Stomach (tissue), 9 donors: ENCODE data around the gene SMPD1. TPM values are rescaled to one million over a fixed set of nuclear protein-coding genes. Genes with fewer than 3 reads are reported as not detected.
A peak's percentile ranks its signal among the peaks of the same experiment; 100 is the strongest.

ENCODE experiments used
- DNase-seq, 2 donors: peaks; one replicate each; pipeline versions ENCODE4 v3.0.0 to v3.0.0-alpha.2; 2013 to 2019
- H3K27ac ChIP-seq, 5 donors: fragments of 200-600 bp in 4 of 5; sonication (generic) in 4 of 5; one replicate each; pipeline ENCODE4 v1.5.1; 2013 to 2019; ENCODE audit warnings: mild to moderate bottlenecking in 1 of 5, moderate library complexity in 1 of 5
- H3K27me3 ChIP-seq, 3 donors: fragments of 200-600 bp; sonication (generic); one replicate each; pipeline ENCODE4 v1.5.1; 2017 to 2019; ENCODE audit warnings: mixed run types in 1 of 3
- H3K36me3 ChIP-seq, 4 donors: fragments of 200-600 bp; sonication (generic); 1 replicate in 3 of 4; 2 replicates in 1 of 4; pipeline ENCODE4 v1.5.1; 2016 to 2019
- H3K4me1 ChIP-seq, 4 donors: fragments of 200-600 bp; sonication (generic); one replicate each; pipeline ENCODE4 v1.5.1; 2016 to 2019
- H3K4me3 ChIP-seq, 4 donors: fragments of 200-600 bp; sonication (generic) in 3 of 4; one replicate each; pipeline ENCODE4 v1.5.1; 2016 to 2019; ENCODE audit warnings: mild to moderate bottlenecking in 1 of 4
- H3K9me3 ChIP-seq, 4 donors: fragments of 200-600 bp; sonication (generic); one replicate each; pipeline ENCODE4 v1.5.1; 2016 to 2019
- EP300 ChIP-seq: sonication (generic); formaldehyde crosslinking; IDR thresholded peaks from one replicate; pipeline ENCODE4 v1.6.1; 2017; ENCODE audit warnings: antibody characterized with exemption
- POLR2A ChIP-seq, 4 donors: fragments of 450-650 bp; IDR thresholded peaks; one replicate each; pipeline ENCODE4 v1.6.1; 2016; ENCODE audit warnings: antibody characterized with exemption in 4 of 4, control low read depth in 2 of 4, mild to moderate bottlenecking in 1 of 4, moderate library complexity in 1 of 4
- POLR2AphosphoS5 ChIP-seq, 3 donors: sonication (generic); formaldehyde crosslinking; IDR thresholded peaks; one replicate each; pipeline ENCODE4 v1.6.1; 2016; ENCODE audit warnings: antibody characterized with exemption in 3 of 3
- WGBS, 5 donors: extraction: QIAGEN DNeasy Blood & Tissue Kit in 3 of 5; methylation state at CpG; one replicate each; pipeline versions ENCODE4 v1.1.5 to v1.1.7; 2013 to 2018; 5-methylcytosine and 5-hydroxymethylcytosine counted together
- intact Hi-C: fragments of 100-400 bp; cut with DNase I; formaldehyde crosslinking; loops from one replicate; pipeline ENCODE4 v1.15.1; 2023; ENCODE audit warnings: low total_unique reads
- polyA plus RNA-seq, 3 donors: library from polyadenylated mRNA; stranded (reverse); fragments of 200-250 nt; gene quantifications; one replicate each; pipeline ENCODE4 v1.2.3, GENCODE V29; 2013
- total RNA-seq, 5 donors: library from RNA; depleted of rRNA; stranded (reverse); fragments of >200 nt; gene quantifications; one replicate each; pipeline versions ENCODE4 v1.1.0 to v1.2.3, GENCODE V29; 2014 to 2016
- TF ChIP-seq, protein P1 (sequence below), 7 experiments: fragments of 450-650 bp in 4 of 7; fragments of 200-600 bp in 3 of 7; sonication (generic) in 3 of 7; IDR thresholded peaks; one replicate each; pipeline ENCODE4 v1.5.1; 2016 to 2019; ENCODE audit warnings: antibody characterized with exemption in 7 of 7, control low read depth in 2 of 7, mild to moderate bottlenecking in 1 of 7
- donor health status: healthy with polysubstance abuse.
- donor health status: Bipolar disorder and iron deficiency.
- donor health status: healthy.

The SMPD1 gene
- total and polyA plus RNA-seq, 8 donors: 7.6 to 66.9 (median 18.5) TPM

DNA sequence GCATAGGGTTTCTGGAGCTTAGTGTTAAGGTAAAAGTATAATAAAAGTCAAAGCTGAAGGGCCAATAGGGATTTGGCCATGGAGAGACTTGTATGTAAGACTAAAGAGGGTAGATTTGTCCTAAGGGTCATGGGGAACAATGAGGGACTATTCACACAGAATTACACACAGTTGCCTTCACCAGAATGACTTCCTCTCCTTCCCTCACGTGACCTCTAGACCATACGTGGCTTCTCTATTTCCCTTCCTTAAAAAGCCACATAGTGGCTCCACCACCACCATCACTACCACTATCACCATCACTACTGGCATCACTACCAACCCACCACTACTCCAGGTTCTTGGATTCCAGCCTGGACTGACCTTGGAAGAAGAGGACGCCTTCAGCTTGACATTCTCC, 47.7 kb downstream of the SMPD1 start:
- 67 to 81% (median 77%) methylated on average over 3 of the region's 3 CpGs for WGBS, 5 donors
- Histone ChIP-seq H3K9me3 (no peaks in the 10 kb centered on the region), H3K4me3 (no peak overlapping the region), H3K4me1 (peaks cover 0 to 16% (median 6%) of the 10 kb centered on the region in 4 donors), H3K27ac (no peak overlapping the region), H3K27me3 (no peaks in the 10 kb centered on the region), H3K36me3 (no peaks in the 10 kb centered on the region)
- TF ChIP-seq POLR2AphosphoS5 (IDR thresholded peaks at IDR 0.05) (no peak), POLR2A (IDR thresholded peaks at IDR 0.05) (no peak), EP300 (no peak)
- TF ChIP-seq, protein P1, sequence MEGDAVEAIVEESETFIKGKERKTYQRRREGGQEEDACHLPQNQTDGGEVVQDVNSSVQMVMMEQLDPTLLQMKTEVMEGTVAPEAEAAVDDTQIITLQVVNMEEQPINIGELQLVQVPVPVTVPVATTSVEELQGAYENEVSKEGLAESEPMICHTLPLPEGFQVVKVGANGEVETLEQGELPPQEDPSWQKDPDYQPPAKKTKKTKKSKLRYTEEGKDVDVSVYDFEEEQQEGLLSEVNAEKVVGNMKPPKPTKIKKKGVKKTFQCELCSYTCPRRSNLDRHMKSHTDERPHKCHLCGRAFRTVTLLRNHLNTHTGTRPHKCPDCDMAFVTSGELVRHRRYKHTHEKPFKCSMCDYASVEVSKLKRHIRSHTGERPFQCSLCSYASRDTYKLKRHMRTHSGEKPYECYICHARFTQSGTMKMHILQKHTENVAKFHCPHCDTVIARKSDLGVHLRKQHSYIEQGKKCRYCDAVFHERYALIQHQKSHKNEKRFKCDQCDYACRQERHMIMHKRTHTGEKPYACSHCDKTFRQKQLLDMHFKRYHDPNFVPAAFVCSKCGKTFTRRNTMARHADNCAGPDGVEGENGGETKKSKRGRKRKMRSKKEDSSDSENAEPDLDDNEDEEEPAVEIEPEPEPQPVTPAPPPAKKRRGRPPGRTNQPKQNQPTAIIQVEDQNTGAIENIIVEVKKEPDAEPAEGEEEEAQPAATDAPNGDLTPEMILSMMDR (IDR thresholded peaks at IDR 0.05): no peak
- DNase-seq: peak in 1 of 2 donors; percentile 13
- intact Hi-C loops: no loop called here

- H3K27me3 ChIP-seq: no peaks in the 10 kb centered on the region
- 0 to 8% (median 5%) methylated on average over 1 of the region's 1 CpG for WGBS, 5 donors
- intact Hi-C loops: no loop called here
- H3K4me3 ChIP-seq: no peak overlapping the region
- H3K4me1 ChIP-seq: peaks cover 0 to 14% (median 6%) of the 10 kb centered on the region in 4 donors
- no peaks in the 10 kb centered on the region for H3K9me3 ChIP-seq
- H3K27ac ChIP-seq: no peak overlapping the region
- no peaks in the 10 kb centered on the region for H3K36me3 ChIP-seq
- TF ChIP-seq EP300 (no peak), POLR2AphosphoS5 (IDR thresholded peaks at IDR 0.05) (peak in 1 of 3 donors; percentile 66), POLR2A (IDR thresholded peaks at IDR 0.05) (no peak)
- TF ChIP-seq, protein P1 (IDR thresholded peaks at IDR 0.05): peak in 5 of 7 experiments; percentile 41 to 86 (median 63)
- DNase-seq: peak; percentile 68 to 85
These were observed 48.8 kb downstream of the SMPD1 start for GRCh38 chr11:6438979-6439571.

DNA sequence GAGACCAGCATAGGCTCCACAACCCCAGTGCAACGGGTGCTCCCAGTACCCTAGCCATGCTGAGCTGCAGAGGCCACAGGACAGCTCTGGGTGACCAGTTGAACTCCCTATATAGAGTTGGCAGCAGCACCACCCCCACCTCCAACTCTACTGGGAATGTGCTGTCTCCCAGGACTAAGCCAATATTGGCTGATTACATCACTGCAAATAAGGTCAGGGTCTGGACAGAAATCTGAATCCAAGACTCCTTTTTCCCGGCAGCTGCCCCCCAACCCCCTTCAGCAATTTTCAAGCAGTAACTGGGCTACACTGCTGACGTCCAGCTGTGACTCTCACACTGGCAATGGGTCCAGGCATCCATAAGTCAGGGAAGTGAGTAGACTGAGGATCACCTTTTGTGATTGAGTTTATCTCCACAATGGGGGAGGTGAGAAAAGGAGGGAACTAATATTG, 50.7 kb downstream of the SMPD1 start, which contains the start of gene HPX:
HPX (minus strand) TSS at position 82 of the 453 bp plus-strand sequence; CDS start at position 58, 24 bp downstream.
- no peak within 1 kb of the TSS for H3K4me3 ChIP-seq
- peaks cover 0 to 10% (median 3%) of the 10 kb centered on the region in 4 donors for H3K4me1 ChIP-seq
- 66 to 79% (median 67%) methylated on average over 3 of the region's 3 CpGs for WGBS, 5 donors
- no peaks in the 10 kb centered on the region for H3K36me3 ChIP-seq
- H3K27me3 ChIP-seq: no peaks in the 10 kb centered on the region
- intact Hi-C loops: loop anchor here (5.0 kb wide), 1 partner anchor 59 kb away; no protein-coding TSS in a partner anchor
- TF ChIP-seq EP300 (no peak), POLR2A (IDR thresholded peaks at IDR 0.05) (no peak), POLR2AphosphoS5 (IDR thresholded peaks at IDR 0.05) (no peak)
- TF ChIP-seq, protein P1 (IDR thresholded peaks at IDR 0.05): no peak
- H3K9me3 ChIP-seq: no peaks in the 10 kb centered on the region
- DNase-seq: no peak
- no peak within 1 kb of the TSS for H3K27ac ChIP-seq

DNA sequence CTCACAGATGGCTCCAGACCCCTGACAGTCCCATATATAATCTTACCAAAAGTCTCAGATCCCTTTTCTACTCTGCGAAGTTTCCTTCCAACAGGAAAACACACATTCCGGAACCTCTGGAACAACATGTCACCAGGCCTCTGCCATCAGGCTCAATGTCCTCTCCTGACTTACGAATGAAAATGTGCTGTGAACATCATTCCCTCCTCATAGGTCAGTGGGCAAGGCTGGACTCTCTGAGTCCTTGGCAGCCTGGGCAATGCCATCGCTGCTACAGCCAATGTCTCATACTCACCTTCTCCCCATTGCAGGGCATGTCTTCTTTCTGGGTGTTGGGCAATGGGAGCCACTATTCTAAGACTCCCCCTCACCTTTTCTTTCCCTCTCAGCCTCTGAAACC, 52.2 kb downstream of the SMPD1 start:
- peaks cover 0 to 10% (median 3%) of the 10 kb centered on the region in 4 donors for H3K4me1 ChIP-seq
- intact Hi-C loops: loop anchor here (5.0 kb wide), 1 partner anchor 60 kb away; no protein-coding TSS in a partner anchor
- H3K9me3 ChIP-seq: no peaks in the 10 kb centered on the region
- H3K4me3 ChIP-seq: no peak overlapping the region
- TF ChIP-seq POLR2A (IDR thresholded peaks at IDR 0.05) (no peak), POLR2AphosphoS5 (IDR thresholded peaks at IDR 0.05) (no peak)
- peaks cover 0 to 2% (median under 1%) of the 10 kb centered on the region in 4 donors for H3K36me3 ChIP-seq
- peak overlapping the region in 1 of 5 donors; percentile 18 for H3K27ac ChIP-seq
- no peak for DNase-seq
- WGBS, 5 donors: 85 to 96% (median 93%) methylated on average over 4 of the region's 4 CpGs
- H3K27me3 ChIP-seq: no peaks in the 10 kb centered on the region
